ENCODE results near the gene MTMR3. TPM values are rescaled to one million over a fixed set of nuclear protein-coding genes. Genes with fewer than 3 reads are reported as not detected.

The MTMR3 gene
- total RNA-seq, 1 donor from 2014 or later: 36.9 TPM

DNA sequence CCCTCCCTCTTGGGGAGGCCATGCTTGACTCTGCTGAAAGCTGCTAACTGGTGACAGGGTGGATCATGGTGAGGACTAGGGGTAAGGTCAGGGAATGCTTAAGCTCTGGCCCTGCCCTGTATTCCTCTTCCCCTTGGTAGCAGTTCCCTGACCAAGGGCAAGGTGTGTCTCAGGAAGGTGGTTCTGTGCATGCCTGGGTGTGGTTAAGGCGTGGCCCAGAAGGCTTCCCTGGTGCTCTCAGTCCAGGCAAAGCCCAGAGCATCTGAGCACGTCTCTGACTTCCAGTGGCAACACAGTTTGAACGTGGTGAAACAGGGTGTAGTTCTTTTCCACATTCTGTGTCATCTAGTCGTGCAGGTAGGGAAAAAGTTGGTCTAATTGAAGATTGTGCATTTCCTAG lies 144.2 kb downstream of the MTMR3 start:
- Mint-ChIP-seq H3K4me1 (ENCODE audit: low read depth) (no peaks in the 10 kb centered on the region), H3K27ac (ENCODE audit: unreplicated experiment) (no peak overlapping the region), H3K36me3 (ENCODE audit: low read depth) (peaks cover 28% of the 10 kb centered on the region), H3K4me3 (ENCODE audit: unreplicated experiment) (no peak overlapping the region), H3K27me3 (ENCODE audit: low read depth) (no peaks in the 10 kb centered on the region), H3K9me3 (ENCODE audit: low read depth) (no peaks in the 10 kb centered on the region)
- no peak for DNase-seq (ENCODE audit: low spot score)
- TF ChIP-seq, protein P1, sequence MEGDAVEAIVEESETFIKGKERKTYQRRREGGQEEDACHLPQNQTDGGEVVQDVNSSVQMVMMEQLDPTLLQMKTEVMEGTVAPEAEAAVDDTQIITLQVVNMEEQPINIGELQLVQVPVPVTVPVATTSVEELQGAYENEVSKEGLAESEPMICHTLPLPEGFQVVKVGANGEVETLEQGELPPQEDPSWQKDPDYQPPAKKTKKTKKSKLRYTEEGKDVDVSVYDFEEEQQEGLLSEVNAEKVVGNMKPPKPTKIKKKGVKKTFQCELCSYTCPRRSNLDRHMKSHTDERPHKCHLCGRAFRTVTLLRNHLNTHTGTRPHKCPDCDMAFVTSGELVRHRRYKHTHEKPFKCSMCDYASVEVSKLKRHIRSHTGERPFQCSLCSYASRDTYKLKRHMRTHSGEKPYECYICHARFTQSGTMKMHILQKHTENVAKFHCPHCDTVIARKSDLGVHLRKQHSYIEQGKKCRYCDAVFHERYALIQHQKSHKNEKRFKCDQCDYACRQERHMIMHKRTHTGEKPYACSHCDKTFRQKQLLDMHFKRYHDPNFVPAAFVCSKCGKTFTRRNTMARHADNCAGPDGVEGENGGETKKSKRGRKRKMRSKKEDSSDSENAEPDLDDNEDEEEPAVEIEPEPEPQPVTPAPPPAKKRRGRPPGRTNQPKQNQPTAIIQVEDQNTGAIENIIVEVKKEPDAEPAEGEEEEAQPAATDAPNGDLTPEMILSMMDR (IDR thresholded peaks at IDR 0.05): no peak

DNA sequence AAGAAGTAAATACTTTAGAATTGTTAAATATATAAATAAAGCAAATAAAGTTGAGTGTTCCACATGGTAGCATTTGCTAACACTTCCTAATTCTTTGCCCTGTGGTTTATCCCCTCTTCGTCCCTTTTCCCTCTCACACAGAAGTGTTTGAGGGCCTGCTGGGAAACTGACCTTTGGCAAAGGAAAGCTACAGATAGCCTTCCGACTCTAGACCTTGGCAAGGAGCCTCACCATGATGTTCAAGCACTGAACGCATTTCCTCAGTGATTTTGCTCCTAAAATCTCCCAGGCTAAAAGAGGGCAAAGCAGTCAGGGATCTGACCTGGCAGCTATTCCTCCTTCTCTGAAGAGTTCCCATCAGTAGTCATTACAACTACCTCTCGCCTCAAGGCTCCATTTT lies 144.8 kb downstream of the MTMR3 start:
- TF ChIP-seq, protein P1 (IDR thresholded peaks at IDR 0.05): no peak
- Mint-ChIP-seq H3K27ac (ENCODE audit: unreplicated experiment) (no peak overlapping the region), H3K4me3 (ENCODE audit: unreplicated experiment) (no peak overlapping the region), H3K9me3 (ENCODE audit: low read depth) (no peaks in the 10 kb centered on the region), H3K36me3 (ENCODE audit: low read depth) (peaks cover 26% of the 10 kb centered on the region), H3K4me1 (ENCODE audit: low read depth) (no peaks in the 10 kb centered on the region), H3K27me3 (ENCODE audit: low read depth) (no peaks in the 10 kb centered on the region)
- DNase-seq (ENCODE audit: low spot score): no peak

DNA sequence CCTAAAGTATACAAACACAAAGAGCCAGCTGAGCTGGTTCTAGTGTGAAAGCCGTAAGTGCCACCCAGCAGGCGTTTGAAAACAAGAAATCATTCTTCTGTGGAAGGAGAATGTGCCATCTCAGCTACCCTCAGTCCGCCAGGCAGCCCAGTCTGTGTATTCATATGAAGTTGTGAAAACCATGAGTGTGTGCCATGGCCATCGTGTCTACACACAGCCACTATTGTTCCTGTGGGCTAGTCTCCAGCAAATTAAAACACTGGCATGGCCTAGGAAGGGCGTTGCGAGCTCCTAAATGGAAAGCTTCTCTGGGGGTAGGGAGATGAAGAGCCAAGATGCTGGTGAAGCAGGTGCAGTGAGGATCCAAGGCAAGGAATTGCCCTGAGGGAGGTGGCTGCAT lies 145.8 kb downstream of the MTMR3 start:
- H3K9me3 Mint-ChIP-seq (ENCODE audit: low read depth): no peaks in the 10 kb centered on the region
- no peak for DNase-seq (ENCODE audit: low spot score)
- H3K4me3 Mint-ChIP-seq (ENCODE audit: unreplicated experiment): no peak overlapping the region
- H3K27me3 Mint-ChIP-seq (ENCODE audit: low read depth): no peaks in the 10 kb centered on the region
- no peak overlapping the region for H3K27ac Mint-ChIP-seq (ENCODE audit: unreplicated experiment)
- peaks cover 19% of the 10 kb centered on the region for H3K36me3 Mint-ChIP-seq (ENCODE audit: low read depth)
- TF ChIP-seq, protein P1 (IDR thresholded peaks at IDR 0.05): no peak
- H3K4me1 Mint-ChIP-seq (ENCODE audit: low read depth): no peaks in the 10 kb centered on the region

DNA sequence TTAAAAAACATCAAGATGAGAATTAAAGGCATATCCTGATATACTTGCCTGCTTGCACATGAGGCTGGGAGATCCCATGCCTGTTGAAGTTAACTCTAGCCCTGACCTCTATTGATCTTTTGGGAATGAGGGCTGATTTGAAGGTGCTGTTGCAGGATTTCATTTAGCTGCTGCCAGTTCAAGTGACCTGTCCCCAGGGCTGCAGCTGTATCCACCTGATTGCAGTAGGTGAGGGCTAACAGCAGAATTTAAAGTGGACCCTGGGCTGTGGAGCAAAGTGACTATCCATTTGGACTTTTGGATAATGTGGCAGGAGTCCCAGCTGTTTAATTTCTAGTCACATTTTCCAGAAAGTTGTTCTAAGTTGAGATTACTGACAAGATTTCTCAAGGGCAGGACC lies 146.5 kb downstream of the MTMR3 start:
- H3K9me3 Mint-ChIP-seq (ENCODE audit: low read depth): no peaks in the 10 kb centered on the region
- peaks cover 17% of the 10 kb centered on the region for H3K36me3 Mint-ChIP-seq (ENCODE audit: low read depth)
- no peaks in the 10 kb centered on the region for H3K4me1 Mint-ChIP-seq (ENCODE audit: low read depth)
- no peak for DNase-seq (ENCODE audit: low spot score)
- no peak overlapping the region for H3K4me3 Mint-ChIP-seq (ENCODE audit: unreplicated experiment)
- H3K27me3 Mint-ChIP-seq (ENCODE audit: low read depth): no peaks in the 10 kb centered on the region
- no peak overlapping the region for H3K27ac Mint-ChIP-seq (ENCODE audit: unreplicated experiment)
- TF ChIP-seq, protein P1 (IDR thresholded peaks at IDR 0.05): no peak

DNA sequence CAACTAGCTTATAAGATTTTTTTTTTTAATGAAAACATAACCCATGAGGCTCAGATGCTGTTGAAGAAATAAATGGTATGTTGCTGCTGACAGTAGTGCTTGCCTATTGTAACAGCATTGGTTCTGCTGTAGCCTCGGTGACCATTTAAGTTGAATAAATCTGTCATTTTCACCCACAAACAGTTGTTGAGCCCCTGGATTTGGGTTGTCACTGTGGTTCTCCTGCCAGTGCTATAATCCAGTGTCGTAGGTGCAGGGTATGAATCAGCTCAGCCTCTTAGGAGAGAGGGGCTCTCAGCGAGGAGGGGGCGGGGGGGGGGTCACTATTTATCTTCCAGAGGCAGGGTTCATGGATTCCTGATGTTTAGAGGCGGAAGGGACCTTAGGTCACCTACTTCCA lies 147.4 kb downstream of the MTMR3 start:
- DNase-seq (ENCODE audit: low spot score): no peak
- H3K4me1 Mint-ChIP-seq (ENCODE audit: low read depth): no peaks in the 10 kb centered on the region
- no peak overlapping the region for H3K27ac Mint-ChIP-seq (ENCODE audit: unreplicated experiment)
- H3K9me3 Mint-ChIP-seq (ENCODE audit: low read depth): no peaks in the 10 kb centered on the region
- H3K4me3 Mint-ChIP-seq (ENCODE audit: unreplicated experiment): no peak overlapping the region
- no peaks in the 10 kb centered on the region for H3K27me3 Mint-ChIP-seq (ENCODE audit: low read depth)
- TF ChIP-seq, protein P1 (IDR thresholded peaks at IDR 0.05): no peak
- H3K36me3 Mint-ChIP-seq (ENCODE audit: low read depth): peaks cover 13% of the 10 kb centered on the region
